ENCODE results near the gene LRRC71.

- no peak for TF ChIP-seq EZH2phosphoT487 (IDR thresholded peaks at IDR 0.05; ENCODE audit: insufficient read depth, low read depth)
- TF ChIP-seq EZH2 (IDR thresholded peaks at IDR 0.05; ENCODE audit: insufficient read depth, poor library complexity, severe bottlenecking): no peak
Observed at GRCh38 chr1:156929596-156930238, 9.3 kb downstream of the LRRC71 start.
